HG03196 (cell line): ENCODE data around the gene LLPH.

Experiments
- ATAC-seq: cut with Tn5 transposase; IDR thresholded peaks from one replicate; pipeline ENCODE4 v1.9.1; 2021; ENCODE audit not compliant: unreplicated experiment

The LLPH gene

DNA sequence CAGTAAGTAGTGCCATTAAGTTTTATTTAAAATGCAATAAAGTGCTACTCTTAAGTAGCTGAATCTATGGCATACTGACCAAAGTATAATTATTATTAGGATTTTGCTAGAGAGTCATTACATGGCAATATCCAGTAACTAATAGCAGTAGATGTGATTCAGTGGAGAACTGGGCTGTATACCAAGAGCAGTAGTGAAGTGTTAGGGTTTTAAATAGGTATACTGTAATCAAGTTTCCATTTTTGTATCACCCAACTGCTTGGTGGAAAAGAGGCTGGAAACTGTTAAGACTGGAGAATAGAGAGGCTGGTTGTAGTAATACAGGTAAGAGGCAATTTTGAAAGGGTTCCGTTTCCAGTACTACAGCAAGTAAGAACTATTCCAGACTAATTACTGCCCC, 13.3 kb upstream of the LLPH start:
- ATAC-seq: no peak

DNA sequence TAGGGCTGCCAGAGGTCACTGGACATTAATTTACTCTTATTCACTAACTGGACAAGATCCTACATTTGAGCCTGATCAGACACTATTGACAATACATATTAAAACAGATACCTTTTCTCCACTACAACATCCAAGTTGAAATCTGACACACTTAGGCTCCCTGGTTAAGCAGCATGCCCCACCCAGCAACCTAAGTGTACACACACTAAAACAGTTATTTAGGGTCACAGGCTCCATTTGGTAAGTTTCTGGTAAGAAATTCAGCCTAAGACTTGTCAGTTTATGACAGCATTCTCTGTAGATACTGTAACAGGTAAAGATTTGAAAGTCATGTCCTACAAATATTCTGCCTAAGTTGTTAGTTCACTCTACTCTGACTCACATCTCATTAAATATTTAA, 12.3 kb upstream of the LLPH start:
- ATAC-seq: no peak

DNA sequence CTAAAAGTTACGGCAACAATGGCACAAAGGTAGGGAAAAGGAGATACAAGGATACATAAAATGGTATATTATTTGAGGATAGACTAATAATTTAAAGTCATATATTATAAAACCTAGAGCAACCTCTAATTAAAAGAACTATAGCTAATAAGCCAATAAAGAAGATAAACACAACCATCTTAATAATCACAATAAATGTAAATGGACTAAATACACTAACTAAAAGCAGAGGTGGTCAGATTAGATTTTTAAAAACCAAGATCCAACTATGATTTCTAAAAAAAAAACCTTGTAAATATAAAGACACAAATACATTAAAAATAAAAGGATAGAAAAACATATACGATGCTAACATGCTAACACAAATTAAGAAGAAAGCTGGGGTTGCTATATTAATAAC, 10.7 kb upstream of the LLPH start:
- no peak for ATAC-seq

- no peak for ATAC-seq
Measured at GRCh38 chr12:66140731-66141130, 10.2 kb upstream of the LLPH start.

- ATAC-seq: no peak
Measured at GRCh38 chr12:66139328-66139727, 8.8 kb upstream of the LLPH start.

DNA sequence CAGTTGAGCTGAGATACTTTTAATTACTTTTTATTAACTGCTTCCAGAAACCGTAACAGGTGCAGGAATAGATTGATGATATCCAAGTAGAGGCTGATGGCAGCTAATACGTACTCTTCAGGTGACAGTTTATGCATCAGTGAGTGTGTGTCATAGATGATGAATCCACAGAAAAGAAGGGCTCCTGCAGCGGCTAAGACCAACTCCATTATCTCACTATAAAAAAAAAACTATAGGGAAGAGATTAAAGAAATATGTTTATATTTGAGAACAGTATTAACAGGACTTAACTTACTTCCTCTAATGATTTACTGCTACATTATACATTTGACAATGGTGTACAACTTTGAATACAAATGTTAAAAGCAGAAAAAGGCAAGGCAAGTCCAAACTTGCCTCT, 7.4 kb upstream of the LLPH start:
- ATAC-seq: no peak

GRCh38 chr12:66132408-66132807, 1.9 kb upstream of the LLPH start:
- no peak for ATAC-seq

DNA sequence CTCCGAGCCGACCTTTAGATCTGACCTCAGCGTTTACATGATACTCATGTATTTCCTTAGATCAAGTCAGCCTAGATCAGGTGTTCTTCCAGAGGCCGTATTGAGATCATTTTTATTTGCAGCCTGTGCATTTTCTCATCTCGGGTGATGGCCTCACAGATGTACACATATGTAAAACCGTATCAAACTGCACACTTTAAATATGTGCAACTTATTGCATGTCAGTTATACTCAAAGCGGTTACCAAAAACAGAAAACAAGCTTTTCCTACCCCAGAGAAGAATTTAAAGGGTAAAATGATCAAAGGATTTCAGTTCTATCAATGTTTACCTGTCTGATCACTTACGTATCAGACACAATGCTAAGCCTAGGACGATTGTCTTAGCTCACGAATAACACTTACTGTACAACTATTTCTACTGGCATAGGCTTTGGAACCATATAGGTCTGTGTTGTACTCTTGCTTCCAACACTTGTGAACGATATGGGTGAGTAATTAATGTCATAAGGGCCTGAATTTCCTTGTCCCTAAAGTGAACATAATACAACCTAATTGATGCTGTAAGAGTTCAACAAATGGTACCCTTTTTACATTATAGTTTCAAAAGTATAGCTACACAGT, 628 bp upstream of the LLPH start:
- no peak for ATAC-seq

DNA sequence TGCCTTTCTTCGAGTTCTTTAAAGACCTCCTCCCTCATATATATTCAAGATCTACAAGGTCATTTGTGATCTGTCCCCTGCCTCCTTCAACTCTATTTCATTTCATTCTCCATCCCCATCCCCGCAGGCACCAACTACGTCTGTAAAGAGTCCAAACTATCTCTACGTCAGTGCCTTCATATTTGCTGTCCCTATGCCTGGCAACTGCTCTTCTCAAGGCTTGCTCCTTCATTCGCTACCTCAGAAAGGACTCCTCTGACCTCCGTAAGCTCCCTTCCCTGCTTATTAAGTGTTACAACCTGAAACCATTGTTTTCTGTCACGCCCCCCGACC, 650 bp downstream of the LLPH start:
- ATAC-seq: no peak

DNA sequence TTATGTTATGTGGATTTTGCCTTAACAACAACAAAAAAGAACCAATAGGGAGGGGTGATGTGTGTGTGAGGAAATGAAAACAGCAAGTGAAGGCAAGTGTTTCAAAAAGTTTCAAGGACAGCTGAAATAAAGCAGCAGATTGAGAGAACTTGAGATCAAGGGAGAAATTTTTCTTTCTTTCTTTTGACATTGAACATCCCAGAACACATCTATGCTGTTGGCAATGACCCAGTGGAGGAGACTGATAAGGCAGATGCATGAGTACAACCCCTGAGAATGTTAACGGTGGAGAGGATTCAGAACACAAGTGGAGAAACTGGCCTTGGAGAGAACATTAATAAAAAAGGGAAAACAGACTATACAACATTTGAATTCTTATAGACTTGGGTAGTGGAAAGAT, 2.9 kb downstream of the LLPH start:
- ATAC-seq: no peak

DNA sequence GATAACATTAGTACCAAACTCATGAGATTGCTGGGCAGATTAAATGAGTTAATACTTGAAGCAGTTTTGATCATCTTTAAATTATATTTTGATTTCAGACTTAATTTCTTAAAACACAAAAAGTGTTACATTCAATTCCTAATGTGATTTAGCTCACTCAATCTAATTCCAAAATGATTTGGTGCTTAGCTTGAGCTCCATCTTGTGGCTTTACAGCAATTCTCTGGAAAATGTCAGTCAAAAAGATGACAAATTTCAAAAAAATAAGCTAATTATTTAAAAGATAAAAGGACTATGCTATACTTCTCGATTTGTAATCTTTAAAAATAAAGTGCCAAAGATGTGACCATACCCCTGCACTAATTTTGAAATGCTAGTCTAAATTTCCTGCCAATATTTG, 10.1 kb downstream of the LLPH start:
- ATAC-seq: no peak

DNA sequence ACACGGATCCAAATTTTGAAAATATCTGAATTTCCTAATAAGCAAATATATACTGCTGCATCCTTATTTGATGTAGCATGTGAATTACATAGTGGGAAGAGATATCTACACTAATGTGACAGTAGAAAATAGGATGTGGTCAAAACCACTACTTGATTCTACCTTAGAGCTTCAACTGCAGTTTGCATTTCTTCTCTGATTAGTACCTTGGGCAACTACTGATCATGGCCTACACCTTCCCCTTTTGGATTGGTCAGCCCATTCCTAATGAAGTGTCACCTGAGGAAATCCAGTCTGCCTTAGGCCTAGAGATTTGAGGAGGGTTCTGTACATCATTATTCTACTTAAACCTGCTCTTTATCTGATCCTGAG, 10.7 kb downstream of the LLPH start:
- ATAC-seq: no peak

- no peak for ATAC-seq
Measured at GRCh38 chr12:66119229-66119869, 11.2 kb downstream of the LLPH start.

GRCh38 chr12:66118240-66118891, 12.2 kb downstream of the LLPH start:
- ATAC-seq: no peak

- no peak for ATAC-seq
Measured at GRCh38 chr12:66117242-66117641, 13.3 kb downstream of the LLPH start.

DNA sequence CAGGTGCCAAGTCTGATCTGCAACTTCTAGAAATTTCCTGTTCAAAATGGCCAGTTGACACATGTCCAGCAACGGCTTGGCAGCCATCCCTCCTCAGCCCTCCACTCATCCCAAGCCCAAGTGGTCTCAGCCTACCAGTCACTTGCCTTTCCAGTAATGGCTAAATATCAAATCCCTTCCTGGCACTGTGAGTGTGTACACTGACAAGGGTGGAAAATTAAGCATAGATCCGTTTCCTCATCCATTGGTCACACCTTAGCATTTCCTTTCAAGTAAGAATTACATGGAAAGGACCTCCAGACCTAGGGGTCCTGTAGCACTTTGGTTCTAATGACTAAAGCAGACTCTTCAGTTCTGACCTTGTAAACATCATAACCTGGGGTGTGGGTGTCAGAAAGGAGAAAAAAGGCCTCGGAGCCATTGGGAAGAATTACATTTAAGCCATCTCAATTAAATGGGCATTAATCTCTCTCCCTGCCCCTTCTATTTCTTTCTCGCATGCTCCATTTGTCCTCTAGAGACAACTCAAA, 15.4 kb downstream of the LLPH start:
- ATAC-seq: no peak

DNA sequence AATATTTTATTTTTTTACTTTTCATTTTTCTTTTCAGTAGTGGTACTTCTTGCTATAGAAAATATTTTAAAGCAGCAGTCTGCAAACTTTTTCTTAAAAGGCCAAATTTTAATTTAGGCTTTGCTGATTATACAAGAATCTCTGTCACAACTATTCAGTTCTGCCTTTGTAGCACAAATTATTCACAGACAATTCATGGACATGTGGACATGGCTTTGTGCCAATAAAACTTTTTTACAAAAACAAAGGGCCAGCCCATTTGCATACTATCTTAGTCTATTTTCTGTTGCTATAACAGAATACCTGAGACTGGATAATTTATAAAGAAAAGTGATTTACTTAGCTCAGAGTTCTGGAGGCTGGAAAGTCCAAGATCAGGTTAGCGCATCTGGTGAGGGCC, 17.1 kb downstream of the LLPH start:
- no peak for ATAC-seq

GRCh38 chr12:66111605-66112004, 18.9 kb downstream of the LLPH start:
- no peak for ATAC-seq

GRCh38 chr12:66109056-66109455, 21.5 kb downstream of the LLPH start:
- ATAC-seq: no peak

DNA sequence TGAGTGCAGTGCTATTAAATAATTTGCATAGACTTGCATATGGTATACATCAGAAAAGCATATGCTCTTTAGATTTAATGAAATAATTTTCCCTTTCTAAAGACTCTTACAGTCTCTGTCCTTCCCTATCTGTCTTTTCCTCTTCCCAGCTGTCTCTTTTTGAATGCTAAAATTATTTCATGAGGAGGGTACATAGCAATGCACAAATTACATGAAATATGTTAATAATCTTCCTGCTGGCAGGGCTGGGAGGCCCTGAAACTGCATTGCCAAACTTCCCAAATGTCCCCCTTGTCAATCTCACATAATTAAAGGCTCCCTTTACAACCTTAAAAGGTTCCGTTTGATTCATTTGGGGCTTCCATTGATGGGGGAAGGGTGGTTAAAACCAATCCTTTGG, 22.2 kb downstream of the LLPH start:
- no peak for ATAC-seq

DNA sequence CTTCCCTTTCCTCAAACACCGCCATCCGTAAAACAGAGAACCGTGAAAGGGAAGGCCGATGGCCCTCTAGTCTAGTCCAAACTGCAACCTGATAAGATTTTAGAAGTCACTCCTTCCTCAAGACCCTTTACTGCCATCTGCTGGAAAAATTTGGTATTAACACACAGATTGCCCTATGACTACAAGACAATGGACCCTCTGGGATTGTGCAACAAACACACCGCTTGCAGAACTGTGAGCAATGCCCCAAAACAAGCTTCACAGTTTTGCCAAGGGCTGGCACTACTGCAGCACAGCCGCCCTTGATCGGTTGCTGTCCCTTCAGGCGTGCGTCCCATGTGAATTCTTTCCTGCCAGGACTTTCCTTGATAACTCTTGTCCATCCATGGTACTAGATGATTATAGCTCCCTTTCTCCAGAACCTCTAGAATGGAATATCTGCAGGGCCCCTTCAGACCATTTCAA, 23.1 kb downstream of the LLPH start:
- ATAC-seq: peak; percentile 79
